Fibroblast of villous mesenchyme (primary cell): ENCODE results near the gene CFAP20DC. TPM values are rescaled to one million over a fixed set of nuclear protein-coding genes. Genes with fewer than 3 reads are reported as not detected.
"Not testable (repeated sequence)": the region's sequence is repeated elsewhere in the genome, so short reads cannot be mapped to it uniquely, and the experiment has no call there.

Experiments used
- DNase-seq: peaks from one replicate; pipeline ENCODE4 v3.0.0-alpha.2; 2010; ENCODE audit warnings: low read depth
- H3K4me3 ChIP-seq: 2 replicates; pipeline ENCODE4 v1.5.1; 2011; ENCODE audit warnings: low read depth, mild to moderate bottlenecking, low read length
- total RNA-seq: library from RNA; depleted of rRNA; stranded (reverse); fragments of >200 nt; gene quantifications from 2 replicates; pipeline ENCODE4 v1.2.3, GENCODE V29; 2012
- TF ChIP-seq, protein P1 (sequence below): IDR thresholded peaks from 2 replicates; pipeline ENCODE4 v1.5.1; 2012; ENCODE audit warnings: low read depth, mild to moderate bottlenecking, low read length; ENCODE audit not compliant: insufficient read depth

Gene CFAP20DC
- total RNA-seq, 1 donor: 1.7 TPM

GRCh38 chr3:58698246-58698645 lies 351.6 kb downstream of the CFAP20DC start:
- TF ChIP-seq, protein P1, sequence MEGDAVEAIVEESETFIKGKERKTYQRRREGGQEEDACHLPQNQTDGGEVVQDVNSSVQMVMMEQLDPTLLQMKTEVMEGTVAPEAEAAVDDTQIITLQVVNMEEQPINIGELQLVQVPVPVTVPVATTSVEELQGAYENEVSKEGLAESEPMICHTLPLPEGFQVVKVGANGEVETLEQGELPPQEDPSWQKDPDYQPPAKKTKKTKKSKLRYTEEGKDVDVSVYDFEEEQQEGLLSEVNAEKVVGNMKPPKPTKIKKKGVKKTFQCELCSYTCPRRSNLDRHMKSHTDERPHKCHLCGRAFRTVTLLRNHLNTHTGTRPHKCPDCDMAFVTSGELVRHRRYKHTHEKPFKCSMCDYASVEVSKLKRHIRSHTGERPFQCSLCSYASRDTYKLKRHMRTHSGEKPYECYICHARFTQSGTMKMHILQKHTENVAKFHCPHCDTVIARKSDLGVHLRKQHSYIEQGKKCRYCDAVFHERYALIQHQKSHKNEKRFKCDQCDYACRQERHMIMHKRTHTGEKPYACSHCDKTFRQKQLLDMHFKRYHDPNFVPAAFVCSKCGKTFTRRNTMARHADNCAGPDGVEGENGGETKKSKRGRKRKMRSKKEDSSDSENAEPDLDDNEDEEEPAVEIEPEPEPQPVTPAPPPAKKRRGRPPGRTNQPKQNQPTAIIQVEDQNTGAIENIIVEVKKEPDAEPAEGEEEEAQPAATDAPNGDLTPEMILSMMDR: no peak

DNA sequence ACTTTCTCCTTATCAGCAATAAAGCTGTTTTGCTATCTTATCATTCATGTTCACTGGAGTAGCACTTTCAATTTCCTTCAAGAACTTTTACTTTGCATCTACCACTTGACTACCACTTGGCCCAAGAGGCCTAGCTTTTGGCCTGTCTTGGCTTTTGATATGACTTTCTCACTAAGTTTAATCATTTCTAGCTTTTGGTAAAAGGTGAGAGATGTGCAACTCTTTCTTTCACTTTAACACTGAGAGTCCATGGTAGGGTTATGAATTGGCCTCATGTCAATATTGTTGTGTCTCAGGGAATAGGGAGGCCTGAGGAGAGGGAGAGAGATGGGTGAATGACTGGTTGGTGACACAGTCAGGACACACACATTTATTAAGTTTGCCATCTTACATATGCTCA lies 352.3 kb downstream of the CFAP20DC start:
- TF ChIP-seq, protein P1: no peak
- DNase-seq: no peak
- no peak overlapping the region for H3K4me3 ChIP-seq

More at GRCh38 chr3:58698246-58698645, 351.6 kb downstream of the CFAP20DC start:
- no peak overlapping the region for H3K4me3 ChIP-seq
- DNase-seq: no peak

DNA sequence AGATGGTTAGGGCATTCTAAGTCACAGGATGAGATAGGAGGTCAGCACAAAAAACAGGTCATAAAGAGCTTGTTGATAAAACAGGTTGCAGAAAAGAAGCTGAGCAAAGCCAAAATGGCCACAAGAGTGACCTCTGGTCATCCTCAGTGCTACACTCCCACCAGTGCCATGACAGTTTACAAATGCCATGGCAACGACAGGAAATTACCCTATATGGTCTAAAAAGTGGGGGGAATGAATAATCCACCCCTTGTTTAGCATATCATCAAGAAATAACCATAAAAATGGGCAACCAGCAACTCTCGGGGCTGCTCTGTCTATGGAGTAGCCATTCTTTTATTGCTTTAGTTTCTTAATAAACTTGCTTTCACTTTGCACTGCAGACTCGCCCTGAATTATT lies 353.0 kb downstream of the CFAP20DC start:
- not testable (repeated sequence) for DNase-seq, H3K4me3 ChIP-seq

- TF ChIP-seq, protein P1: no peak
- H3K4me3 ChIP-seq: no peak overlapping the region
- DNase-seq: no peak
Observed at GRCh38 chr3:58696093-58696492, 353.7 kb downstream of the CFAP20DC start.

- H3K4me3 ChIP-seq: not testable (repeated sequence)
Observed at GRCh38 chr3:58695284-58695683, 354.5 kb downstream of the CFAP20DC start.

GRCh38 chr3:58693940-58694850 lies 355.6 kb downstream of the CFAP20DC start:
- DNase-seq: no peak
- H3K4me3 ChIP-seq: no peak overlapping the region
- TF ChIP-seq, protein P1: no peak

More at GRCh38 chr3:58695284-58695683, 354.5 kb downstream of the CFAP20DC start:
- not testable (repeated sequence) for DNase-seq

GRCh38 chr3:58692484-58692883 lies 357.3 kb downstream of the CFAP20DC start:
- H3K4me3 ChIP-seq: no peak overlapping the region
- DNase-seq: no peak
- TF ChIP-seq, protein P1: no peak
